ENCODE results near the gene NFKB1.

The NFKB1 gene

GRCh38 chr4:102632241-102633065 lies 131.3 kb downstream of the NFKB1 start:
- no peak for DNase-seq

- no peak for DNase-seq
These were observed 131.9 kb downstream of the NFKB1 start for GRCh38 chr4:102633100-102633499.

GRCh38 chr4:102637391-102637790 lies 136.2 kb downstream of the NFKB1 start:
- DNase-seq = no peak

- DNase-seq = no peak
These were observed 137.5 kb downstream of the NFKB1 start for GRCh38 chr4:102638621-102639020.

GRCh38 chr4:102639598-102639997 lies 138.4 kb downstream of the NFKB1 start:
- no peak for DNase-seq

- DNase-seq = no peak
These were observed 139.5 kb downstream of the NFKB1 start for GRCh38 chr4:102640669-102641068.

GRCh38 chr4:102641793-102642192 lies 140.6 kb downstream of the NFKB1 start:
- no peak for DNase-seq

- no peak for DNase-seq
These were observed 141.6 kb downstream of the NFKB1 start for GRCh38 chr4:102642631-102643298.

- DNase-seq = no peak
These were observed 146.0 kb downstream of the NFKB1 start for GRCh38 chr4:102647117-102647516.

- no peak for DNase-seq
These were observed 156.0 kb downstream of the NFKB1 start for GRCh38 chr4:102657206-102657605.

- no peak for DNase-seq
These were observed 161.9 kb downstream of the NFKB1 start for GRCh38 chr4:102663073-102663472.

- DNase-seq = no peak
These were observed 164.4 kb downstream of the NFKB1 start for GRCh38 chr4:102665527-102665926.

All from NCI-H1694 (cell line).